Muscle layer of duodenum (tissue), 2 donors: ENCODE results near the gene CPLX4.

ENCODE experiments used
- H3K27ac ChIP-seq: one replicate; pipeline ENCODE4 v1.7.0; 2013; ENCODE audit warnings: mild to moderate bottlenecking, low read length
- H3K27me3 ChIP-seq: one replicate; pipeline ENCODE4 v1.7.0; 2013; ENCODE audit warnings: low read depth, mild to moderate bottlenecking, control low read depth, low read length
- H3K36me3 ChIP-seq, 2 donors: one replicate each; pipeline ENCODE4 v1.7.0; 2013; ENCODE audit warnings: low read length in 2 of 2, control low read depth in 1 of 2, mild to moderate bottlenecking in 1 of 2; ENCODE audit not compliant: insufficient read depth in 2 of 2, control insufficient read depth in 1 of 2
- H3K4me1 ChIP-seq, 2 donors: one replicate each; pipeline ENCODE4 v1.7.0; 2013; ENCODE audit warnings: low read length in 2 of 2, mild to moderate bottlenecking in 2 of 2, control low read depth in 1 of 2, moderate library complexity in 1 of 2; ENCODE audit not compliant: insufficient read depth in 2 of 2, control insufficient read depth in 1 of 2
- H3K4me3 ChIP-seq, 2 donors: one replicate each; pipeline ENCODE4 v1.7.0; 2013; ENCODE audit warnings: low read length in 2 of 2, low read depth in 1 of 2, mild to moderate bottlenecking in 1 of 2
- H3K9me3 ChIP-seq, 2 donors: one replicate each; pipeline ENCODE4 v1.7.0; 2013; ENCODE audit warnings: low read length in 2 of 2, control low read depth in 1 of 2, mild to moderate bottlenecking in 1 of 2; ENCODE audit not compliant: control insufficient read depth in 1 of 2
- donor health status: healthy.

The CPLX4 gene

DNA sequence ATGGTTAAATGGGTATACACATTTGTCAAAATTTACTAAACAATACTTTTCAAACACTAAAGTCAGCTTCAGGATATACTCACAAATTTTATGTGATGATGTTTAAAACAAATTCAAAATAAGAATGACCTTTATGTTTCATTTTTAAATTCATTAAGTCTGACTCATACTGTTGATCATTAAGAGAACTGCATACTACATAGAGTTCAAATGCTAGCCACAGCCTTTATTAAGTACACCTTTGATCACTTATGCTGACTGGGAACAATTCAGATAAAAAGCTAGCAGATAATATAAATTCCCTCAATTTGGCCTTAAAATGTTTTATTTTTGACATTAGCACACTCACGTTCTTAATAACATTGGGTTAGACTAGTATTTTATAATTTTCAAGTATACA, 26.5 kb upstream of the CPLX4 start:
- H3K27ac ChIP-seq, result no peak overlapping the region
- H3K36me3 ChIP-seq, result peaks cover 37 to 98% of the 10 kb centered on the region in 2 donors
- H3K9me3 ChIP-seq, result peaks cover 0 to 9% of the 10 kb centered on the region in 2 donors
- H3K27me3 ChIP-seq, result no peaks in the 10 kb centered on the region
- no peaks in the 10 kb centered on the region for H3K4me1 ChIP-seq
- no peak overlapping the region for H3K4me3 ChIP-seq

- Histone ChIP-seq H3K4me3 (no peak overlapping the region), H3K36me3 (peaks cover 40 to 98% of the 10 kb centered on the region in 2 donors), H3K9me3 (peaks cover 0 to 11% of the 10 kb centered on the region in 2 donors), H3K27ac (no peak overlapping the region), H3K27me3 (no peaks in the 10 kb centered on the region), H3K4me1 (no peaks in the 10 kb centered on the region)
These were observed 25.5 kb upstream of the CPLX4 start for GRCh38 chr18:59343926-59344325.

DNA sequence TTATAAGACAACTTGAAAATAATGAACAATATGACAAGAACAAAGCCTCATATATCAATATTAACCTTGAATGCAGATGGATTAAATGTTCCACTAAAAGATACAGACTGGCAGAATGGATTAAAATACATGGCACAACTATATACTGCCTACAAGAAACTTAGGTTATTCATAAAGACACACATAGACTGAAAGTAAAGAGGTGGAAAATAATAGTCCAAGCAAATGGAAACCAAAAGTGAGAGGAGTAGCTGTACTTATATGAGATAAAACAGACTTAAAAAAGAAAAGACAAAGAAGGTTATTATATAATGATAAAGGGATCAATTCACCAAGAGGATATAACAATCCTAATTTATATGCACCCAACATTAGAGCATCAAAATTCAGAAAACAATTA, 22.4 kb upstream of the CPLX4 start:
- H3K4me3 ChIP-seq, result no peak overlapping the region
- H3K36me3 ChIP-seq, result peaks cover 39 to 90% of the 10 kb centered on the region in 2 donors
- H3K27me3 ChIP-seq, result no peaks in the 10 kb centered on the region
- H3K4me1 ChIP-seq, result no peaks in the 10 kb centered on the region
- peaks cover 0 to 11% of the 10 kb centered on the region in 2 donors for H3K9me3 ChIP-seq
- H3K27ac ChIP-seq, result no peak overlapping the region

DNA sequence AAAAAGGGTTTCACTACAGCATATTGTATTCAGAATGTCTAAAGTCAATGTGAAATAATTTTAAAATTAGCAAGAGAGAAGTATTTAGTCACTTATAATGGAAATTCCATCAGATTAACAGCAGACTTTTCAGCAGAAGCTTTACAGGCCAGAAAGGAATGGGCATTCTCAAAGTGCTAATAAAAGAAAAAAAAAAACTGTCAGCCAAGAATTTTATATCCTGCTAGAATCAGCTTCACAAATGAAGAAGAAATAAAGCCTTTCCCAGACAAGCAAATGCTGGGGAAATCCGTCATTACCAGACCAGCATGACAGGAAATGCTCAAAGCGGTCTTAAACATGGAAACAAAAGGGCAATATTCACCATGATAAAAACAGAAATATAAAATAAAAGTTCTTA, 21.9 kb upstream of the CPLX4 start:
- H3K9me3 ChIP-seq, result peaks cover 0 to 11% of the 10 kb centered on the region in 2 donors
- H3K4me1 ChIP-seq, result no peaks in the 10 kb centered on the region
- no peaks in the 10 kb centered on the region for H3K27me3 ChIP-seq
- H3K4me3 ChIP-seq, result peak overlapping the region in 1 of 2 donors; percentile 6
- H3K27ac ChIP-seq, result no peak overlapping the region
- peaks cover 34 to 90% of the 10 kb centered on the region in 2 donors for H3K36me3 ChIP-seq

DNA sequence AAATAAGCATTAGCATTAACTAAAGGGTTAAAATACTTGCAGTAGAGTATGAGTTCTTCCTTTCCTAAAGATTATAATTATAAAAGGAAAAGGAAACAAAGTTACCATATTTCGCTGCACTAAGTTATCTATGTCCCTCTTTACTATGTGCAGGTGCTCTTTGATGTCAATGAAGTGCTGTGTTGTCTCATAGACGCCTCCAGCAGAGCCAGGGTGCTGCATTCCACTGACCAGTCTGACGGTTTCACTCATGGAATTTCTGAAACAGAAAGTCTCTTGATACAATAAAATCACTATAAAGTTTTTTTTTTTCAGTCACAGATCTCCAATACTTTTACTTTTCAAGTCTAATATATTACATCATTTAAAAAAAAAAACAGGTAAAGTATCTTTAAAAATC, 14.5 kb upstream of the CPLX4 start:
- no peak overlapping the region for H3K27ac ChIP-seq
- H3K4me3 ChIP-seq, result no peak overlapping the region
- H3K9me3 ChIP-seq, result no peaks in the 10 kb centered on the region
- H3K27me3 ChIP-seq, result no peaks in the 10 kb centered on the region
- no peaks in the 10 kb centered on the region for H3K4me1 ChIP-seq
- H3K36me3 ChIP-seq, result peaks cover 46 to 74% of the 10 kb centered on the region in 2 donors

GRCh38 chr18:59328683-59329082, 10.2 kb upstream of the CPLX4 start:
- peaks cover 46 to 58% of the 10 kb centered on the region in 2 donors for H3K36me3 ChIP-seq
- no peak overlapping the region for H3K27ac ChIP-seq
- no peaks in the 10 kb centered on the region for H3K4me1 ChIP-seq
- H3K27me3 ChIP-seq, result no peaks in the 10 kb centered on the region
- H3K9me3 ChIP-seq, result peaks cover 0 to 3% of the 10 kb centered on the region in 2 donors
- H3K4me3 ChIP-seq, result no peak overlapping the region

GRCh38 chr18:59325965-59326364, 7.5 kb upstream of the CPLX4 start:
- Histone ChIP-seq H3K36me3 (peaks cover 34% of the 10 kb centered on the region in 2 donors), H3K4me3 (no peak overlapping the region), H3K27me3 (no peaks in the 10 kb centered on the region), H3K27ac (no peak overlapping the region), H3K9me3 (peaks cover 0 to 3% of the 10 kb centered on the region in 2 donors), H3K4me1 (no peaks in the 10 kb centered on the region)

GRCh38 chr18:59324623-59324971, 6.1 kb upstream of the CPLX4 start:
- no peaks in the 10 kb centered on the region for H3K27me3 ChIP-seq
- H3K9me3 ChIP-seq, result peaks cover 0 to 3% of the 10 kb centered on the region in 2 donors
- H3K4me3 ChIP-seq, result no peak overlapping the region
- H3K4me1 ChIP-seq, result no peaks in the 10 kb centered on the region
- no peak overlapping the region for H3K27ac ChIP-seq
- H3K36me3 ChIP-seq, result peaks cover 23 to 30% of the 10 kb centered on the region in 2 donors

GRCh38 chr18:59323931-59324622, 5.6 kb upstream of the CPLX4 start:
- H3K36me3 ChIP-seq, result peaks cover 18 to 26% of the 10 kb centered on the region in 2 donors
- H3K4me1 ChIP-seq, result no peaks in the 10 kb centered on the region
- H3K27ac ChIP-seq, result no peak overlapping the region
- no peaks in the 10 kb centered on the region for H3K27me3 ChIP-seq
- H3K4me3 ChIP-seq, result no peak overlapping the region
- H3K9me3 ChIP-seq, result peaks cover 0 to 3% of the 10 kb centered on the region in 2 donors

- Histone ChIP-seq H3K27ac (no peak overlapping the region), H3K27me3 (no peaks in the 10 kb centered on the region), H3K4me3 (no peak overlapping the region)
These were observed 6.8 kb downstream of the CPLX4 start for GRCh38 chr18:59311631-59312030.

DNA sequence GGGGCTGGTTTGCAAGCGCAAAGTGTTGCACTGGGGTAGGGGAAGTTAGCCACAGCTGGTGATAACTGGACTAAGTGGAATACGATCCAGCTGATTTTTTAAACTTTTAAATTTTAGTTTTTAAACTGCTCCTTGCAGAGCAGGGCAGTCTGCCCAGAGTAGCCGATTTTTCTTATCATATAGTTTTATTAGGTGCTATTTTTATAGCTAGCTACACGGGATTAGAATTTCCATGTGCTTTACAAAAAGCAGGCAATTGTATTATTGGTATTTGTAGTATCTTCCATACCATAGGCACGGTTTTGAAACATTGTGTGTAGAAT, 9.6 kb downstream of the CPLX4 start:
- no peaks in the 10 kb centered on the region for H3K9me3 ChIP-seq
- H3K4me3 ChIP-seq, result peak overlapping the region in 1 of 2 donors; percentile 48
- H3K36me3 ChIP-seq, result no peaks in the 10 kb centered on the region
- H3K27me3 ChIP-seq, result no peaks in the 10 kb centered on the region
- H3K4me1 ChIP-seq, result peaks cover 0 to 13% of the 10 kb centered on the region in 2 donors
- no peak overlapping the region for H3K27ac ChIP-seq

More at GRCh38 chr18:59311631-59312030, 6.8 kb downstream of the CPLX4 start:
- H3K9me3 ChIP-seq, result no peaks in the 10 kb centered on the region
- H3K4me1 ChIP-seq, result peaks cover 0 to 13% of the 10 kb centered on the region in 2 donors
- no peaks in the 10 kb centered on the region for H3K36me3 ChIP-seq
